Measurements from ENCODE around the gene WNT5A. TPM values are rescaled to one million over a fixed set of nuclear protein-coding genes. Genes with fewer than 3 reads are reported as not detected.

The WNT5A gene
- total RNA-seq, 1 donor from 2014 or later, result 11.6 TPM

DNA sequence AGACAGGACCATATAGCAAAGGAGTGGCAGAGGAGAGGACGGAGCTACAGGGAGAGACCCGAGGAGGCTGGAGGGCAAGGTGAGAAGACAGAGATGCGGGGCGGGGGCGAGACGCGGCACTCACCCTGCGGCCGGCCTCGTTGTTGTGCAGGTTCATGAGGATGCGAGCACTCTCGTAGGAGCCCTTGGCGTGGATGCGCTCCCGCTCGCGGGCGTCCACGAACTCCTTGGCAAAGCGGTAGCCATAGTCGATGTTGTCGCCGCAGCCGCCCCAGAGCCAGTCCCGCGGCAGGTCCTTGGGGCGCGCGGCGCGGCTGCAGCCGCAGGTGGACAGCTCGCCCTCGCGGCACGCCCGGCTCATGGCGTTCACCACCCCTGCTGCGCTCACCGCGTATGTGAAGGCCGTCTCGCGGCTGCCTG is 12.9 kb downstream of the WNT5A start:
- Mint-ChIP-seq H3K27me3 (ENCODE audit: low read depth) (no peaks in the 10 kb centered on the region), H3K4me1 (ENCODE audit: low read depth) (peaks cover 11% of the 10 kb centered on the region), H3K36me3 (ENCODE audit: low read depth) (peaks cover 6% of the 10 kb centered on the region), H3K27ac (ENCODE audit: unreplicated experiment) (no peak overlapping the region), H3K4me3 (ENCODE audit: unreplicated experiment) (no peak overlapping the region), H3K9me3 (ENCODE audit: low read depth) (no peaks in the 10 kb centered on the region)
- no peak for TF ChIP-seq CTCF (IDR thresholded peaks at IDR 0.05)
- no peak for DNase-seq (ENCODE audit: low spot score)

DNA sequence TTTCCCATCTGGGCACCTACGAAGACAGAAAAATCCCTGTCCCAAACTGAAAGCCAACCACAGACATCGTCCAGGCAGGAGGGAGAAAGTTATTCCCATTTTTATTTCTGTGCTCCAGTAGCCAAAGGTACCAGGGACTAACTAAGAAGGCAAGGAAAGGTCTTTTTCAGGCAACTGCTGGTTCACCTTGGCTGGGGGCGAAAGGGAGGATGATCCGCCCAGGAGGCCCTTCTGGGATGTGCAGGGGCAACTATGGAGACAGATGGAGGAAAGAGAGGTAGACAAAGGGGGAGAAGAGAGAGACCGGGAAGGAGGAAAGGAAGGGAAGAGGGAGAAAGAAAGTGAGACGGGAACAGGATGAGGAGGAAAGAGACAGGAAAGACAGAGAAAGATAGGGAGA is 13.3 kb downstream of the WNT5A start:
- no peaks in the 10 kb centered on the region for H3K27me3 Mint-ChIP-seq (ENCODE audit: low read depth)
- H3K4me3 Mint-ChIP-seq (ENCODE audit: unreplicated experiment), result no peak overlapping the region
- no peak overlapping the region for H3K27ac Mint-ChIP-seq (ENCODE audit: unreplicated experiment)
- peaks cover 13% of the 10 kb centered on the region for H3K4me1 Mint-ChIP-seq (ENCODE audit: low read depth)
- no peaks in the 10 kb centered on the region for H3K9me3 Mint-ChIP-seq (ENCODE audit: low read depth)
- DNase-seq (ENCODE audit: low spot score), result no peak
- peaks cover 6% of the 10 kb centered on the region for H3K36me3 Mint-ChIP-seq (ENCODE audit: low read depth)
- TF ChIP-seq CTCF (IDR thresholded peaks at IDR 0.05), result no peak

DNA sequence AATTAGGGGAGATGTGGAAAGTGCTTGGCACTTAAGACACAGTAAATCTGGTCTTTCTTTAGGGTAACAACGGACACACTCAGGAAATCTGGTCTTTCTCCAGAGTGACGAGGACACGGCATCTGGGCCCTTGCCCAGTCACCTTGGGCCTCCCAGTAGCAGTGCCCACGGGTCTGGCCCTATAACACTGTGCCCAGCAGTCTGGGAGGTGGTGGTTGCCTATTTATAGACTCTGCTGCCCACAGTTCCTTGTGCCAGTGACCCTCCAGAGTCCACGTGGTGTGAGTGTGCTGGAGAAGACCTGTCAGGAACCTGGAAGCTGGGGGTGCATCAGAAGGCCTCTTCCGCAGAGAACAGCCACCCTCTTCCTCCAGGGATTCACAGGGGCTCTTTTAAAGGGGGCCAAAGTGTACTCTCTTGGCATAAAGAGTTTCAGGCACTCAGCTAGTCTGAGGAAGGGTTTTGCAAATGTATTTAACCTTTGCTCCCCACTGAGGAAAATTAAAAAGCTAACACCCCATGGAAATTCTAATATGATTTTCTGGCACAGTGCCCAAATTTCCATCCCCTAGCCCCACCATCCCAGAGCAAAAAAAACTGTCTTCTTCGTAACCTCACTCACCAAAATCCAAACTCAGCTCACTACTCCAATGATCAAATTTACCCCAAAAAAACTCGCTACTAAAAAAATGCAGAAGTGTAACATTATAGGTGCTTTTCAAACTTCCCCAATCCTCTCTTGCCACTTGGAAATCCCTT is 15.4 kb downstream of the WNT5A start:
- H3K36me3 Mint-ChIP-seq (ENCODE audit: low read depth), result peaks cover 6% of the 10 kb centered on the region
- H3K4me1 Mint-ChIP-seq (ENCODE audit: low read depth), result peaks cover 25% of the 10 kb centered on the region

GRCh38 chr3:55471084-55471483 is 16.0 kb downstream of the WNT5A start:
- H3K27me3 Mint-ChIP-seq (ENCODE audit: low read depth), result no peaks in the 10 kb centered on the region
- TF ChIP-seq CTCF (IDR thresholded peaks at IDR 0.05), result no peak
- no peak overlapping the region for H3K27ac Mint-ChIP-seq (ENCODE audit: unreplicated experiment)
- H3K9me3 Mint-ChIP-seq (ENCODE audit: low read depth), result no peaks in the 10 kb centered on the region
- peaks cover 20% of the 10 kb centered on the region for H3K4me1 Mint-ChIP-seq (ENCODE audit: low read depth)
- DNase-seq (ENCODE audit: low spot score), result no peak
- peaks cover 6% of the 10 kb centered on the region for H3K36me3 Mint-ChIP-seq (ENCODE audit: low read depth)
- H3K4me3 Mint-ChIP-seq (ENCODE audit: unreplicated experiment), result no peak overlapping the region

More for the DNA sequence above, 15.4 kb downstream of the WNT5A start:
- Mint-ChIP-seq H3K4me3 (ENCODE audit: unreplicated experiment) (no peak overlapping the region), H3K27me3 (ENCODE audit: low read depth) (no peaks in the 10 kb centered on the region), H3K27ac (ENCODE audit: unreplicated experiment) (no peak overlapping the region), H3K9me3 (ENCODE audit: low read depth) (no peaks in the 10 kb centered on the region)
- DNase-seq (ENCODE audit: low spot score), result no peak
- TF ChIP-seq CTCF (IDR thresholded peaks at IDR 0.05), result no peak

DNA sequence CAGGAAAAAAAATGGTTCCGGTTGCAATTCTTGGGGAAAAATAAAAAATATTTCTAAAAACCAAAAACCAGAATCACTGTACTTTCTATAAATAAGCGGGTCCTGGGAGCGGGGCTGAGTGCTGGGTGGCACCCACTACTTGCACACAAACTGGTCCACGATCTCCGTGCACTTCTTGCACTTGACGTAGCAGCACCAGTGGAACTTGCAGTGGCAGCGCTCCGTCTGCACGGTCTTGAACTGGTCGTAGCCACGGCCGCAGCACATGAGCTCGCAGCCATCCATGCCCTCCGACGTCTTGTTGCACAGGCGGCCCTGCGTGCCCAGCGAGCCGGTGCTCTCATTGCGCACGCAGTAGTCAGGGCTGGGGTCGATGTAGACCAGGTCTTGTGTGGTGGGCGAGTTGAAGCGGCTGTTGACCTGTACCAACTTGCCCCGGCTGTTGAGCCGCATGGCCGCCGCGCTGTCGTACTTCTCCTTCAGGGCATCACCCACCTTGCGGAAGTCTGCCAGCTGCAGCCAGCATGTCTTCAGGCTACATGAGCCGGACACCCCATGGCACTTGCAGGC is 17.1 kb downstream of the WNT5A start:
- no peak for TF ChIP-seq CTCF (IDR thresholded peaks at IDR 0.05)
- Mint-ChIP-seq H3K4me1 (ENCODE audit: low read depth) (peaks cover 20% of the 10 kb centered on the region), H3K27me3 (ENCODE audit: low read depth) (no peaks in the 10 kb centered on the region), H3K27ac (ENCODE audit: unreplicated experiment) (no peak overlapping the region), H3K4me3 (ENCODE audit: unreplicated experiment) (no peak overlapping the region), H3K9me3 (ENCODE audit: low read depth) (no peaks in the 10 kb centered on the region), H3K36me3 (ENCODE audit: low read depth) (peaks cover 6% of the 10 kb centered on the region)
- no peak for DNase-seq (ENCODE audit: low spot score)

Measured in chondrocyte (in vitro differentiated cells).